ENCODE results near the gene DLK1. TPM values are rescaled to one million over a fixed set of nuclear protein-coding genes. Genes with fewer than 3 reads are reported as not detected.

DLK1 gene
- total and polyA plus RNA-seq, 2 of the 13 experiments (the other 11 are each of a cell fraction or from before 2014, with no cell fraction given) = 95.5 to 312 TPM

GRCh38 chr14:100750762-100751699, 24.3 kb downstream of the DLK1 start (continued):
- TF ChIP-seq PRDM4 (CRISPR knock-in tag; IDR thresholded peaks at IDR 0.05; ENCODE audit: borderline replicate concordance) (no peak), ZNF234 (CRISPR knock-in tag; conservative IDR thresholded peaks at IDR 0.05) (no peak), FOXJ3 (CRISPR knock-in tag; IDR thresholded peaks at IDR 0.05; ENCODE audit: borderline replicate concordance) (peak; percentile 88), ZNF556 (CRISPR knock-in tag; IDR thresholded peaks at IDR 0.05; ENCODE audit: borderline replicate concordance) (peak; percentile 91; the same call in 1 of the 2 replicates), DNMT3B (CRISPR knock-in tag; conservative IDR thresholded peaks at IDR 0.05) (no peak; the same call in 1 of the 2 replicates), GFI1 (CRISPR knock-in tag; IDR thresholded peaks at IDR 0.05; ENCODE audit: borderline replicate concordance) (peak; percentile 47; the same call in 1 of the 2 replicates), ZNF720 (CRISPR knock-in tag; IDR thresholded peaks at IDR 0.05) (no peak), ZNF33A (CRISPR knock-in tag; IDR thresholded peaks at IDR 0.05; ENCODE audit: borderline replicate concordance) (no peak), SNAPC2 (CRISPR knock-in tag; IDR thresholded peaks at IDR 0.05) (peak; percentile 67; the same call in 1 of the 2 replicates), ZNF776 (CRISPR knock-in tag; IDR thresholded peaks at IDR 0.05) (peak; percentile 40; the same call in 1 of the 2 replicates), ZFYVE20 (CRISPR knock-in tag; IDR thresholded peaks at IDR 0.05; ENCODE audit: borderline replicate concordance, low read depth) (no peak), ZNF281 (CRISPR knock-in tag; IDR thresholded peaks at IDR 0.05; ENCODE audit: borderline replicate concordance) (peak; percentile 63; the same call in 1 of the 2 replicates), BORCS8-MEF2B (CRISPR knock-in tag; IDR thresholded peaks at IDR 0.05) (peak; percentile 52; the same call in 1 of the 2 replicates), JUN (CRISPR knock-in tag; IDR thresholded peaks at IDR 0.05) (peak; percentile 84; the same call in 1 of the 2 replicates), DPF2 (CRISPR knock-in tag; IDR thresholded peaks at IDR 0.05; ENCODE audit: borderline replicate concordance, low read depth) (peak; percentile 91), ZUFSP (CRISPR knock-in tag; IDR thresholded peaks at IDR 0.05; ENCODE audit: borderline replicate concordance) (no peak), CREBL2 (CRISPR knock-in tag; IDR thresholded peaks at IDR 0.05; ENCODE audit: borderline replicate concordance) (no peak), HOXA7 (CRISPR knock-in tag; IDR thresholded peaks at IDR 0.05) (no peak), ZNF441 (CRISPR knock-in tag; IDR thresholded peaks at IDR 0.05; ENCODE audit: borderline replicate concordance) (no peak)
